ENCODE results near the gene TTC36. TPM values are rescaled to one million over a fixed set of nuclear protein-coding genes. Genes with fewer than 3 reads are reported as not detected.

Gene TTC36
- total and polyA plus RNA-seq, 9 of the 15 experiments (the other 6 are each of a cell fraction or from before 2014, with no cell fraction given) = 0.22 to 0.23 TPM; not detected in 7

GRCh38 chr11:118569670-118570069, 42.4 kb downstream of the TTC36 start:
- Histone ChIP-seq H3K4me1 (replicated peaks in 1 of 2; ENCODE audit: control insufficient read depth in 2 of 2, insufficient read depth in 2 of 2, low read length in 2 of 2) (peaks cover 10% of the 10 kb centered on the region in 2 experiments), H2AFZ (ENCODE audit: low read depth, low read length) (peak overlapping the region; percentile 25; the same call in 1 of the 2 replicates), H3K79me2 (ENCODE audit: control insufficient read depth, insufficient read depth, low read length) (peaks cover 25% of the 10 kb centered on the region), H3K4me2 (ENCODE audit: insufficient read depth, low read length) (no peak overlapping the region), H3K27me3 (ENCODE audit: control insufficient read depth in 2 of 2, insufficient read depth in 2 of 2, low read length in 2 of 2) (no peaks in the 10 kb centered on the region), H3K36me3 (ENCODE audit: control insufficient read depth, insufficient read depth, low read length) (peaks cover 6% of the 10 kb centered on the region), H3K9me1 (ENCODE audit: control insufficient read depth, insufficient read depth, low read length) (no peaks in the 10 kb centered on the region), H3K9ac (ENCODE audit: insufficient read depth in 1 of 2, low read depth in 2 of 2, low read length in 2 of 2) (no peak overlapping the region), H4K20me1 (replicated peaks; ENCODE audit: control insufficient read depth, insufficient read depth, low read length) (peaks cover 16% of the 10 kb centered on the region; the same call in 1 of the 2 replicates), H3K27ac (ENCODE audit: extremely low read depth, low read depth, low read length) (no peak overlapping the region), H3K9me3 (replicated peaks; ENCODE audit: control insufficient read depth, insufficient read depth, low read depth, low read length) (no peaks in the 10 kb centered on the region), H3K4me3 (no peak overlapping the region)
- in situ Hi-C loops (cut with MboI) (no loop called here), intact Hi-C loops (cut with micrococcal nuclease) (loop anchor here (5.0 to 10.0 kb wide), 4 partner anchors 37 to 272 kb away; partner anchors contain the start of genes ATP5MG and TMEM25)
- no peak for DNase-seq (ENCODE audit: extremely low read depth in 1 of 4, low spot score in 3 of 4)
- FAIRE-seq = no peak
- ChIA-PET CTCF (ENCODE audit: low intra/inter-chr PET ratio) (no interaction called here), POLR2A (interaction anchor here (0.7 kb wide), 1 partner anchor 539 kb away, joined by 4 read pairs; no protein-coding TSS in a partner anchor)
- TF ChIP-seq C11orf30 (IDR thresholded peaks at IDR 0.05; ENCODE audit: low read depth) = peak; percentile 59; the same call in 1 of the 2 replicates
- TF ChIP-seq ZNF316 (IDR thresholded peaks at IDR 0.05) = peak; percentile 79
- TF ChIP-seq ZNF384 (IDR thresholded peaks at IDR 0.05; ENCODE audit: low read depth, low read length) = peak; percentile 49
- TF ChIP-seq CBX8 (IDR thresholded peaks at IDR 0.05; ENCODE audit: borderline replicate concordance, extremely low read depth, low read depth, low read length, poor library complexity, severe bottlenecking) = no peak
- 0 out of 2 replicates have a peak, but pooled peaks have one; percentile 4 for TF ChIP-seq MAFG (tag; conservative IDR thresholded peaks at IDR 0.05)
- WGBS (ENCODE audit: insufficient coverage, low coverage, missing lambda C conversion rate) = 33% methylated on average over 2 of the region's 2 CpGs
- ATAC-seq = no peak
- BruUV-seq (replicated peaks) = no TSS peak

- peaks cover 12% of the 10 kb centered on the region for H3K36me3 ChIP-seq (ENCODE audit: control insufficient read depth, insufficient read depth, low read length)
- H4K20me1 ChIP-seq (replicated peaks; ENCODE audit: control insufficient read depth, insufficient read depth, low read length) = peaks cover 19% of the 10 kb centered on the region; the same call in 1 of the 2 replicates
- no peaks in the 10 kb centered on the region for H3K9me1 ChIP-seq (ENCODE audit: control insufficient read depth, insufficient read depth, low read length)
- no peak overlapping the region for H3K4me2 ChIP-seq (ENCODE audit: insufficient read depth, low read length)
- no peaks in the 10 kb centered on the region for H3K9me3 ChIP-seq (replicated peaks; ENCODE audit: control insufficient read depth, insufficient read depth, low read depth, low read length)
- POLR2A ChIA-PET = interaction anchor here (0.6 to 1.0 kb wide), 3 partner anchors 30 to 309 kb away, joined by 3 to 5 read pairs (median 3); no protein-coding TSS in a partner anchor
- no peaks in the 10 kb centered on the region for H3K27me3 ChIP-seq (ENCODE audit: control insufficient read depth in 2 of 2, insufficient read depth in 2 of 2, low read length in 2 of 2)
- no TSS peak for BruUV-seq (replicated peaks)
- H3K79me2 ChIP-seq (ENCODE audit: control insufficient read depth, insufficient read depth, low read length) = peaks cover 35% of the 10 kb centered on the region
- H2AFZ ChIP-seq (ENCODE audit: low read depth, low read length) = no peak overlapping the region
- CTCF ChIA-PET (ENCODE audit: low intra/inter-chr PET ratio) = no interaction called here
- ATAC-seq (no peak), DNase-seq (ENCODE audit: extremely low read depth in 1 of 4, low spot score in 3 of 4) (no peak), FAIRE-seq (no peak)
- H3K4me3 ChIP-seq = no peak overlapping the region
- WGBS (ENCODE audit: insufficient coverage, low coverage, missing lambda C conversion rate) = 100% methylated on average over 1 of the region's 1 CpG
- no peak overlapping the region for H3K9ac ChIP-seq (ENCODE audit: insufficient read depth in 1 of 2, low read depth in 2 of 2, low read length in 2 of 2)
- H3K27ac ChIP-seq (ENCODE audit: extremely low read depth, low read depth, low read length) = no peak overlapping the region
- in situ Hi-C loops (cut with MboI) (no loop called here), intact Hi-C loops (cut with micrococcal nuclease) (no loop called here)
- H3K4me1 ChIP-seq (replicated peaks in 1 of 2; ENCODE audit: control insufficient read depth in 2 of 2, insufficient read depth in 2 of 2, low read length in 2 of 2) = peaks cover 4 to 10% of the 10 kb centered on the region in 2 experiments
- TF ChIP-seq NR2C1 (IDR thresholded peaks at IDR 0.05) (peak; percentile 52), NR2C1 (tag; IDR thresholded peaks at IDR 0.05) (peak; percentile 78), ESRRB (CRISPR knock-in tag; IDR thresholded peaks at IDR 0.05; ENCODE audit: borderline replicate concordance) (no peak)
These were observed 43.5 kb downstream of the TTC36 start for GRCh38 chr11:118570787-118571186.
